B cell (primary cell): Measurements from ENCODE around the gene CGB8.

Experiments used
- EZH2 ChIP-seq: IDR thresholded peaks from 2 replicates; pipeline ENCODE4 v1.6.1; 2012; ENCODE audit warnings: borderline replicate concordance, low read depth, mild to moderate bottlenecking, moderate library complexity, low read length; ENCODE audit not compliant: insufficient read depth, poor library complexity, severe bottlenecking
- TF ChIP-seq, protein P1 (sequence below): fragments of 200-600 bp; IDR thresholded peaks from one replicate; pipeline ENCODE4 v1.8.0; 2022; ENCODE audit warnings: antibody characterized with exemption, mild to moderate bottlenecking

DNA sequence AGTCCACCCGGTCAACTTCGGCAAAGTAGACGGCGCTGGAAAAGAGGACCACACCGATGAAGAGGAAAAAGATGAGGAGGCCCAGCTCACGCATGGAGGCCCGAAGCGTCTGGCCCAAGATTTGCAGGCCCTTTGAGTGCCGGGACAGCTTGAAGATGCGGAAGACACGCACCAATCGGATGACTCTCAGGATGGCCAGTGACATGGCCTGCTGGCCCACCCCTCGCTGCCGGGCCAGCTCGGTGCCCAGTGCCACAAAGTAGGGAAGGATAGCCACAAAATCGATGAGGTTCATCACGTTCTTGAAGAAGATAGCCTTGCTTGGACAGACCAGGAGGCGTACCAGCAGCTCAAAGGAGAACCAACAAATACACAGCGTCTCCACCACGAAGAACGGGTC is 21.5 kb upstream of the CGB8 start:
- TF ChIP-seq, protein P1, sequence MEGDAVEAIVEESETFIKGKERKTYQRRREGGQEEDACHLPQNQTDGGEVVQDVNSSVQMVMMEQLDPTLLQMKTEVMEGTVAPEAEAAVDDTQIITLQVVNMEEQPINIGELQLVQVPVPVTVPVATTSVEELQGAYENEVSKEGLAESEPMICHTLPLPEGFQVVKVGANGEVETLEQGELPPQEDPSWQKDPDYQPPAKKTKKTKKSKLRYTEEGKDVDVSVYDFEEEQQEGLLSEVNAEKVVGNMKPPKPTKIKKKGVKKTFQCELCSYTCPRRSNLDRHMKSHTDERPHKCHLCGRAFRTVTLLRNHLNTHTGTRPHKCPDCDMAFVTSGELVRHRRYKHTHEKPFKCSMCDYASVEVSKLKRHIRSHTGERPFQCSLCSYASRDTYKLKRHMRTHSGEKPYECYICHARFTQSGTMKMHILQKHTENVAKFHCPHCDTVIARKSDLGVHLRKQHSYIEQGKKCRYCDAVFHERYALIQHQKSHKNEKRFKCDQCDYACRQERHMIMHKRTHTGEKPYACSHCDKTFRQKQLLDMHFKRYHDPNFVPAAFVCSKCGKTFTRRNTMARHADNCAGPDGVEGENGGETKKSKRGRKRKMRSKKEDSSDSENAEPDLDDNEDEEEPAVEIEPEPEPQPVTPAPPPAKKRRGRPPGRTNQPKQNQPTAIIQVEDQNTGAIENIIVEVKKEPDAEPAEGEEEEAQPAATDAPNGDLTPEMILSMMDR, result no peak
- TF ChIP-seq EZH2, result no peak
